HG02870 (cell line): ENCODE measurements around the gene SHROOM2.
"Not testable (repeated sequence)": the region's sequence is repeated elsewhere in the genome, so short reads cannot be mapped to it uniquely, and the experiment has no call there.

ENCODE experiments used
- ATAC-seq: cut with Tn5 transposase; IDR thresholded peaks from one replicate; pipeline ENCODE4 v1.9.1; 2021; ENCODE audit warnings: mild to moderate bottlenecking, moderate library complexity; ENCODE audit not compliant: unreplicated experiment

SHROOM2 gene, protein sequence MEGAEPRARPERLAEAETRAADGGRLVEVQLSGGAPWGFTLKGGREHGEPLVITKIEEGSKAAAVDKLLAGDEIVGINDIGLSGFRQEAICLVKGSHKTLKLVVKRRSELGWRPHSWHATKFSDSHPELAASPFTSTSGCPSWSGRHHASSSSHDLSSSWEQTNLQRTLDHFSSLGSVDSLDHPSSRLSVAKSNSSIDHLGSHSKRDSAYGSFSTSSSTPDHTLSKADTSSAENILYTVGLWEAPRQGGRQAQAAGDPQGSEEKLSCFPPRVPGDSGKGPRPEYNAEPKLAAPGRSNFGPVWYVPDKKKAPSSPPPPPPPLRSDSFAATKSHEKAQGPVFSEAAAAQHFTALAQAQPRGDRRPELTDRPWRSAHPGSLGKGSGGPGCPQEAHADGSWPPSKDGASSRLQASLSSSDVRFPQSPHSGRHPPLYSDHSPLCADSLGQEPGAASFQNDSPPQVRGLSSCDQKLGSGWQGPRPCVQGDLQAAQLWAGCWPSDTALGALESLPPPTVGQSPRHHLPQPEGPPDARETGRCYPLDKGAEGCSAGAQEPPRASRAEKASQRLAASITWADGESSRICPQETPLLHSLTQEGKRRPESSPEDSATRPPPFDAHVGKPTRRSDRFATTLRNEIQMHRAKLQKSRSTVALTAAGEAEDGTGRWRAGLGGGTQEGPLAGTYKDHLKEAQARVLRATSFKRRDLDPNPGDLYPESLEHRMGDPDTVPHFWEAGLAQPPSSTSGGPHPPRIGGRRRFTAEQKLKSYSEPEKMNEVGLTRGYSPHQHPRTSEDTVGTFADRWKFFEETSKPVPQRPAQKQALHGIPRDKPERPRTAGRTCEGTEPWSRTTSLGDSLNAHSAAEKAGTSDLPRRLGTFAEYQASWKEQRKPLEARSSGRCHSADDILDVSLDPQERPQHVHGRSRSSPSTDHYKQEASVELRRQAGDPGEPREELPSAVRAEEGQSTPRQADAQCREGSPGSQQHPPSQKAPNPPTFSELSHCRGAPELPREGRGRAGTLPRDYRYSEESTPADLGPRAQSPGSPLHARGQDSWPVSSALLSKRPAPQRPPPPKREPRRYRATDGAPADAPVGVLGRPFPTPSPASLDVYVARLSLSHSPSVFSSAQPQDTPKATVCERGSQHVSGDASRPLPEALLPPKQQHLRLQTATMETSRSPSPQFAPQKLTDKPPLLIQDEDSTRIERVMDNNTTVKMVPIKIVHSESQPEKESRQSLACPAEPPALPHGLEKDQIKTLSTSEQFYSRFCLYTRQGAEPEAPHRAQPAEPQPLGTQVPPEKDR (N-terminal part only)

DNA sequence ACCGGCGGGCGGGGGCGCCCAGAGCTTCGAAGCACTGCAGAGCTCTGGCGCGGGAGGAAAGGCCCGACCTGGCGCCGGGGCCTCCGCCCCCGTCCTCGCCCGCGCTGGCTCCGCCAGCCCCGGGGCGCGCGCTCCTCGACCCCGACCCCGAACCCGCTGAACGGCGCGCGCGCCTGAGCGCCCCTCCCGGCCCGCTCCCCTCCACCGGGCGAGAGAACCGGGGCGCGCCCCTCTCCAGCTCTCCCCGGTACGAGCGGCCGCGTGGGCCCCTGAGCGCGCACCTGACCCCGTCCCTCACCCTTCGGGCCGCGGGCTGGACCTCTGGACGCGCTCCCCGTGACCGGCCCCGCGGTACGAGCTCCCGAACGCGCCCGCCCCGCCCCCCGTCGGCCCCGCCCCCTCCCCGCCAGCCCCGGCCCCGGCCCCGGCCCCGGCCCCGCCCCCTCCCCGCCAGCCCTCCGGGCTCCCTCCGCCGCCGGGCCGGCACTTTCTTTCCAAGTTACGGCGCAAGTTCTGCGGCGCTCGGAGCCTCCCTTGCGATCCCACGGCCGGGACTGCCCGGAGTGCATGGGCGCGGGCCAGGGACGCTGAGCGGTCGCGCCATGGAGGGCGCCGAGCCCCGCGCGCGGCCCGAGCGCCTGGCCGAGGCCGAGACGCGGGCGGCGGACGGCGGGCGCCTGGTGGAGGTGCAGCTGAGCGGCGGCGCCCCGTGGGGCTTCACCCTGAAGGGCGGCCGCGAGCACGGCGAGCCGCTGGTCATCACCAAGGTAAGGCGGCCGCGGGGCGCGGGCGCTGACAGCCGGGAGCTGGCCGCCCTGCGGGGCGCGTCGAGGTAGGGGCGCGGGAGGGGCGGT lies at the start of gene SHROOM2:
TSS of gene SHROOM2 (plus strand) at position 486 of the 854 bp plus-strand sequence. CDS start at position 603, 117 bp downstream.
- no peak for ATAC-seq

DNA sequence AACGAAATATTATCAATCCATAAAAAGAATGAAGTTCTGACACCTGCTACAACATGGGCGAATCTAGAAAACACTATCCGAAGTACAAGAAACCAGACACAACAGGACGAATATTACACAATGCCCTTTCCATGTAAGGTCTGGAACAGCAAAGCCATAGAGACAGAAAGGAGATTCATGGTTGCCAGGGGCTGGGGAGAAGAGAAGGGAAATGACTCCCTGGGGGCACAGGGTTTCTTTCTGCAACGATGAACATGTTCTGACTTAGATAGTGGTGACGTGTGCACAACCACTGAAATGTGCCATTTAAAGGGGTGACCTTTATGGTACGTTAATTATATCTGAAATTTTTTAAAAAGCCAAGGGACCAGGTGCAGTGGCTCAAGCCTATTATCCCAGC lies 48.9 kb upstream of the SHROOM2 start:
- no peak for ATAC-seq

DNA sequence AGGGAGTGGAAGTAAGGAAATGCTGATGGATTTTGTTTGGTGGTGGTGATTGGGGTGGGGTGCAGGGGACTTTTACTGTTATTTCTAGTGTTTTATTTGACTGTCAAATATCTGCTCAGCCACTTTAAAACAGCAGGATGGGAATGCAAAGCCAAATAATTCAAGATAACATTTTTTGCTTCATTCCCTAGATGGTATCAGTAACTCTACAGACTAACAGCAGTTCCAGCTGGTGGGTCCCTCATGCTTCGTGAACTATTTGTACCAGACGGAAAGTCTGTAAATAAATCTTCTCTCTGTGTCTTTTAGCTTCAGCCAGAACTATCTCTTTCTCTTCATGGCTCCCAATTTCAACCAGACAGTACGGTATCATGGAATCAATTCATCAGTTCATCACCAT lies 48.1 kb upstream of the SHROOM2 start:
- ATAC-seq = no peak

DNA sequence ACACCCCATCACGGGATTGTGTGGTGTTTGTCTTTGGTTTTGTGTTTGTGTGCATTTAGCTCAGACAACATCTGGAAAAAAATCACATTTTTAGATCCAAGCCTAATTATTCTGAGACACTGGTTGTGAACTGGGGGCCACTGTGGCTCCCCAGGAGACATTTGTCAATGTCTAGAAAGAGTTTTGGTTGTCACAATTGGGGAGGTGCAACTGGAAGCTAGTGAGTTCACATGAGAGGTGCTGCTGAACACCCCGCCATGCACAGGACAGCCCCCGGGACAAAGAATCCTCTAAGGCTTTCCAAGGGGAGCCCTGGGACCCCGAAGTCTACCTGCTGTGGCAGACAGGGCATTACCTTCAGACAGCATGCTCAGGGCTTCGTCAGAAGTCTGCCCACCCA lies 47.1 kb upstream of the SHROOM2 start:
- no peak for ATAC-seq

DNA sequence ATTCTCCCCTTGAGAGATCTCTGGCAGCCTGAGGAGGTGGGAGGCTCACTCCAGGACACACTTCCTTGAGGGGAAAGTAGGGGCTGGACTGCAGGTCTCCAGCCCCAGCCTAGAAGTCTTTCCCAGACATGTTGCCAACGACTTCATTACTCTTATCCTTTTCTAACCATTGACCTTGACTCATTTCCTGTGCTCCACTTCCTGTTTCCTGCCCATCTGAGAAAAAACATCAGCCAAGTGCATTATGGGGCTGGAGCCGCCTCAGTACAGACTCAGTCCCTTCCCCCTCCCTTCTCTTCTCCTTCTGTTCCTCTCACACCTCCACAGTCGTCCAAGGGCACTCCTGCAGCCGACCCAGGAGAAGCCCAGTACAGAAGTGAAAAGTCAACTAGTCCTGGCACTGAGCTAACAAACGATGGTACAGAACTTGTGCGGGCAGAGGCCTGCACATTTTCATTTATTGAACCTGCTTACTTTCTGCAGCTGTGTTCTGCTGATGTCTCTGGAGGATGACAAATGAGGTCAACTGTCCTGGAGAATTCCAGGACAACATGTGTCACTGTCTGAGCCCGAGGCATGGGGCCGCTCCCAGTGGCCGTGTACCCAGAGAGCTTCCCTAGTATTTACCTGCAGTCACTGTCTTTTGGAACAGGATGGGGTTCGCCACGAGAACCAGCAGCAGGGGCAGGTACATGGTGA lies 40.7 kb upstream of the SHROOM2 start:
- ATAC-seq = no peak

DNA sequence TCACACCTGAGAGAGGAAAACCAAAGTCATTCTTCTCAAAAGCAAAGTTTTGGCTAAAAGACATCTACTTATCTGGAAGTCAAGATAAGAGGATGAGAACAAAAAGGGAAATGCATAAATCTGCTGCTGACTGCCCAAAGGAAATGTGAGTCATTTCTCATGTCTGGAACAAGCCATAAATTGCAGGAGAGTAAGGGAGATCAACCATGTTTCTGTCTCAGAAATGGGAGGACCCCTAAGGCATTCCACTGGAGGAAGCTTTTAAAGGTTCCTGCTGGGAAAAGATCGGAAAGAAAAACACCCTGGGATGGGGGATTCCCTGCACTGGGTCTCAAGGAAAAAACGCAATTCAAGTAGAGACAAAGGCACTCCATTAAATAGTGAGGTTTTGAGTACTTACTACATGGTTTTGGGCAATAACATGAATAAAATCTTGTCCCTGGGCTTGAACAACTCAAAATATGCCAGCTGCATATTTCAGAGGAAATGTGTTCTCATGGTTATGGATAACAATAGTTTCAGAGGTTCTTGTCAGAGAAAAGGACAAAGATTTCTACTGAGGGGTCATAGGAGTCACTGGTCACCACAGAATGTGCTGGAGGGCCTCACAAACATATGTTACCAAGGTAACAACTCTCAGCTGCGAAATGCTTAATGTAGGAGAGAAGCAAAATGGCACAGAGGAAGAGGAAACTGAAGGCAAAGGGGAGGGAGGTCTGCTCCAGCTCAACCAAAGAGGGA lies 39.9 kb upstream of the SHROOM2 start:
- ATAC-seq = no peak

DNA sequence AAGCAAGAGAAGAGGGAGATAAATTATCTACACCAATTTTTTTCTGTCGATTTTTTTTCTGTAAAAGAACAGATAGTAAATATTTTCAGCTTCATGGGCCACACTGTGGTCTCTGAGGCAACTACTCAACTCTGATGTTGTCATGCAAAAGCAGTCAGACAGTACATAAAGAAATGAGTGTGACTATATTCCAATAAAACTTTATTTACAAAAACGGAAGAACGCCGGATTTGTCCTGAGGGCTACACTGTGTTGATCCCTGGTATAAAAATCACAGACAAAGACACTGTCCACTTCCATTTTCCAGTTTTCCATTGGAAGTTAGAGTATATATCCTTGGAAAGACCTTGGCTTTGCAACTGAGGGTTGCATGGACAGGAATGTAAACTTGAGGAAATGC lies 38.6 kb upstream of the SHROOM2 start:
- no peak for ATAC-seq

DNA sequence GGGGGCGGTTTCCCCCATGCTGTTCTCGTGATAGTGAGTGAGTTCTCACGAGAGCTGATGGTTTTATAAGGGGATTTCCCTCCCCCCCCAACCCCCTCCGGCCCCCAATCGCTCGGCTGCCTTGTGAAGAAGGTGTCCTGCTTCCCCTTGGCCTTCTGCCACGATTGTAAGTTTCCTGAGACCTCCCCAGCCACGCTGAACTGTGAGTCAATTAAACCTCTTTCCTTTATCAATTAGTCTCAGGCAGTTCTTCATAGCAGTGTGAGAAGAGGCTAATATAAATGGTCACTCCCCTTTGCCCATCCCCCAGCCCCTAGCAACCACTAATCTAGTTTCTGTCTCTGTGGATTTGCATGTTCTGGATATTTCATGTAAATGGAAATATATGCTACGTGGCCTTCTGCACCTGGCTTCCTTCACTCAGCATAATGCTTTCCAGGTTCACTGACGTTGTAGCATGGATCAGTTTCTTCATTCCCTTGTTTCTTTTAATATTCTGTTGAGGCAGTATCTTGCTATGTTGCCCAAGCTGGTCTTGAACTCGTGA lies 37.0 kb upstream of the SHROOM2 start:
- no peak for ATAC-seq

DNA sequence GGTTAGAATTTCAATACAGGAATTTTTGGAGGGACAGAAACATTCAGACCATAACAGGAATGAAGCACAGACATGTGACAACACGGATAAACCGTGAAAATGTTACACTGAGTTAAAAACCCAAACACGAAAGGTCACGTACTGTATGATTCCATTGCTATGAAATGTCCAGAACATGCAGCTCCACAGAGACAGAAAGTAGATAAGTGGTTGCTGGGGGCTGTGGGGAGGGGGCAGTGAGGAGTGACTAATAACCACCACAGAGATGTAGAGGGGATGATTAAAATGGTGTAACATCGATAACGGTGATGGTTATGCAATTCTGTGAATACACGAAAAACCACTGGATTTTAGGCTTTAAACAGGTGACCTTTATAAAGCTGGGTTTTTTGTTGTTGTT lies 28.9 kb upstream of the SHROOM2 start:
- ATAC-seq = no peak

DNA sequence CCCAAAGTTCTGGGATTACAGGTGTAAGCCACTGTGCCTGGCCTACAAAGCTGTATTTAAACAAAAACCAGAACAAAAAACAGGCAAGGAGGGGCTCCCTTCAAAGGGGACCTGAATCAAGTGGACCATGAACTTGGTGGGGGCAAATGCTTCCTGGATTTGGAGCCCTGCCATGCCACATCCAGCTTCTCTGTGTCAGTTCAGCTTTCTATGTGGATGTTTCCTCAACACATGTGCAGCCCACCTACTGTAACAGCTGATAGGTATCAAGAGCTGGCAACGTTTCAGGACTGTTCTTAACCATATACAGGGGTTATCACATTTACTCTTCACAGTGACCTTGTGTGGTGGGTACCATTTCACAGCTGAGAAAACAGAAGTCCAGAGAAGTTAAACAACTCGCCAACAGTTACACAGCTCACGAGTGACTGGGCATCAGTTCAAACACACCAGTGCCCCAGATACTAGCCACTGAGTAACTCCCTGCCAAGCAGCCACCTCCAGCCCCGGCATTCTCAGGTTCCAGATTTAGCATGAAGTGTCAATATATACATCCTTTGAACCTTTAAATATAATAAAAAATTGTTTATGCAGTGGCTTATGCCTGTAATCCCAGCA lies 28.1 kb upstream of the SHROOM2 start:
- no peak for ATAC-seq

DNA sequence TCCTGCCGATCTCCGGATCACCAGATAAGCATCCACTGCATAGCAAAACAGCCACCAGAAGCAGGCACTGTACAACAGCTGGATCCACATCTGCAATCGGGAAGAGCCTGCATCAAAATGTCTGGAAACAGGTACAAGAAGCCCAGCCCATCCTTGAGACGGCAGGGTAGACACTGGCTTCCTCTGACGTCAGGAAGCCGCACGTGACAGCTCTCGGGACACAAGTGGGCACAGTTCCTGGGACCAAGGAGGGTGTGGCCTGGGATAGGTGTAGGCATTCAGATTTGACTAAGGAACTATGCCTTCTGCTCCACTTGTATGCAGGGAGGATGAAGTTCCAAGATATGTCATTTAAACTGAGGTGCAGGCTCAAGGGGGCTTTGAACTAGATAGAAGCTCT lies 26.9 kb upstream of the SHROOM2 start:
- ATAC-seq = no peak

DNA sequence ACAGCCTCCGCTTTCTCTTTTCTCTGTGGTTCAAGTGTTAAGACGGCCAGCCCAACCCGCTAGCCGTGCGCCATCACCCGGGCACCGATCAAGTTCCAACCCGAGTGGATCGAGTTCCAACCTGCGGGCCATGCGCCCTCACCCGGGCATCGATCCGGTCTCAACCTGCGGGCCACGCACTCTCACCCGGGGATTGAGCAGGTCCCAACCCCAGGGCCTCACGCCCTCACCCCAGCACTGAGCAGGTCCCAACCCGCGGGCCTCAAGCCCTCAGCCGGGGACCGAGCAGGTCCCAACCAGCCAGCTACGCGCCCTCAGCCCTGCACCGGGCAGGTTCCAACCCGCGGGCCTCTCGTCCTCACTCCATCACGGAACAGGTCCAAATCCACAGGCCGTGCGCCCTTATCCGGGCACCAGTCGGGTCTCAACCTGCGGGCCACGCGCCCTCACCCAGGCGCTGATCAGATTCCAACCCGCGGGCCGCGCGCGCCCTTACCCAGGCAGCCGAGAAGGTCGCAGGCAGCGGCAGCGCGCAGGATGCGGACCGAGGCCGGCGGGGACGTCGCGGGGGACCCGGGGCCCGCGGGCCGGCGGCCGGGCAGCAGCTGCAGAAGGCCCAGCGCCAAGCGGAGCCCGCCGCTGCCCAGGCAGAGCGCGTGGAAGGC lies 21.0 kb upstream of the SHROOM2 start:
- no peak for ATAC-seq

DNA sequence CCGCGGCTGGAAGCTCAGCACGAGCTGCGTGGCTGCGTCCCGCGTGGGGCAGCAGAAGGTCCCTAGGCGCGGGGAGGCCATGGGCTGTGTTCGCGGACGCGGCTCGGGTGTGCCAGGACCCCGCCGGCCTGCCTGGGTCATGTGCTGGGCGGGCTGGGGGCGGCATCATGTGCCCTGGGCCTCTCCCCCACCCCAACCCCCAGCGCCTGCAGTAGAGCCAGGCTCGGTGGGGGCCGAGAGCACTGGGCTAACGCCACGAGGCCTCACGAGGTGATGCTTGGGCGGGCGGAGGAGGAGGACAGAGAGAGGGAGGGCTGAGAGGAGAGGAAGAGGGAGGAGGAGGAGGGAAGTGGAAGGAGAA lies 20.5 kb upstream of the SHROOM2 start, which contains the start of gene GPR143:
TSS of gene GPR143 (minus strand) at position 111 of the 361 bp plus-strand sequence. CDS start at position 81, 30 bp downstream.
- no peak for ATAC-seq

DNA sequence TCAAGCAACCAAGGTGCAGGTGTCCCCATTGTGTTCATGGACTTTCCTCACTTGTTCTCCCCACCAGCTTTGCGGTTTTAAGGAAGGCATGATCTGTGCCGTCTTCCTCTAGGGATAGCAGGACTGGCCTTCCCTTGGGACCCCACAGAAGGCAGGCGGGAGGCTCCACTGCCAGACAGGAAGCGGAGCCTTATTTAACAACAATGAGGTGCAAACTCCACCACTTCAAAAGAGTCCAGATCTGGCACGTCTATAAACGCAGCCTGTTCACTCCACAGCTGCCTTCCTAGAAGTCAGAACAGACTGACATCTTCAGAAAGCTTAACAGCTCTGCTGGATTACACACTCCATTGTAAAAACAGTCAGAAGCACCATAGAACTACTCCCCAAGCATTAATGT lies 18.9 kb upstream of the SHROOM2 start:
- no peak for ATAC-seq

DNA sequence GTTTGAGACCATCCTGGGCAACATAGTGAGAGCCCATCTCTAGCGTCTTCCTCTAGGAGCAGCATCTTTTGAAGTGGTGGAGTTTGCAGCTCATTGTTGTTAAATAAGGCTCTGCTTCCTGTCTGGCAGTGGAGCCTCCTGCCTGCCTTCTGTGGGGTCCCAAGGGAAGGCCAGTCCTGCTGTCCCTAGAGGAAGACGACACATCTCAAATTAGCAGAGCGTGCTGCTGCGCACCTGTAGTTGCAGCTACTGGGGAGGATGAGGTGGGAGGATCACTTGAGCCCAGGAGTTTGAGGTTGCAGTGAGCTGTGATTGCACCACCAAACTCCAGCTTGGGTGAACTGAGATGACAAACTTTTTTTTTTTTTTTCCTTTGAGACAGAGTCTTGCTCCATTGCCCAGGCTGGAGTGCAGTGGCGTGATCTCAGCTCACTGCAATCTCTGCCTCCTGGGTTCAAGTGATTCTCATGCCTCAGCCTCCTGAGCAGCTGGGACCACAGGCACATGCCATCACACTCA lies 17.8 kb upstream of the SHROOM2 start:
- ATAC-seq = not testable (repeated sequence)

DNA sequence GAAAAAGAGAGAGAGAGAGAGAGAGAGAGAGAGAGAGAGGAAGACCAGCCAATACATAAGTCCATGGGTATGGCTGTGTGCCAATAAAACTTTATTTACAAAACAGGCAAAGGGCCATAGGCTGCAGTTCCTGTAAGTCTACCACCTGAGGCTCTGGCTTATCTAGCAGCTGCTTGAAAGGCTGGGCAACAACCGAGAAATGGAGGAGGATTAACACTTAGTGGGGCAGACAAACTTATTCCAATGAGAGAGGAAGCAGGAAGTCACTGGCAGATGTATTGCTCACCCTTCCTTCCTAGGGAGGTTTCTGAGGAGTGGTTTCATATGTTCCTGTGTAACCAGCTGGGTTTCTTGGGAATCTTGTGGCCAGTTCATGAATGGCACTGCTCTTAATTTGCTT lies 15.9 kb upstream of the SHROOM2 start:
- ATAC-seq = no peak

DNA sequence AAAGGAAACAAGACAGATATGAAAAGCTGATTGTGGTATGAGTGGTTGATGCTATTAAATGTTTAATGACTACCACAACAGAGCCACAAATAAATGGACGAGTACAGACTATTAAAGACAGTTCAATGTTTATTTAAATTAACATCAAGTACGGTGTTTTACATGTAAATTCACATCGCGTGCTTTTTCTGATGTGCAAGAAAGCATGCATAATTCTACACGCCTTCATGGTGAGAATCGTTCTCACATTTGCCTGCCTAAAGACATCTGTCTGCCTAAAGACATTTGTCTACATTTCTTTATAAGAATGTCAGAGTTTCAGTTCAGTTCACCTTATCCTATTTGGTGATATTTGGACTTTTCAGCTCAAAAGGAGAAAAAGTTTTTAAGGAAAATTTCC lies 13.3 kb upstream of the SHROOM2 start:
- no peak for ATAC-seq
